Keratinocyte (primary cell): ENCODE data around the gene PLA2G15. TPM values are rescaled to one million over a fixed set of nuclear protein-coding genes. Genes with fewer than 3 reads are reported as not detected.

Experiments
- DNase-seq: peaks from one replicate; pipeline ENCODE4 v3.0.0-alpha.2; 2011; ENCODE audit warnings: low read depth, missing footprints, low spot score
- FAIRE-seq: peaks from 2 replicates; lab custom pipeline; 2011; peaks lifted over from hg19 to GRCh38; lab: Jason Lieb, UNC
- H2AFZ ChIP-seq: 2 replicates; pipeline ENCODE4 v1.6.0; 2012; ENCODE audit warnings: low read length, control low read depth, inconsistent platforms; ENCODE audit not compliant: control insufficient read depth
- H3K27ac ChIP-seq: 2 replicates; pipeline ENCODE4 v1.5.1; 2011; ENCODE audit warnings: low read length; ENCODE audit not compliant: control insufficient read depth, insufficient read depth
- H3K27me3 ChIP-seq: 3 replicates; pipeline ENCODE4 v1.6.0; 2011; ENCODE audit warnings: low read length; ENCODE audit not compliant: control insufficient read depth, insufficient read depth; ENCODE audit errors: extremely low read depth
- H3K36me3 ChIP-seq, 2 experiments: 2 replicates in 1 of 2; 3 replicates in 1 of 2; pipeline ENCODE4 v1.5.1; 2011; ENCODE audit warnings: low read length in 2 of 2, mild to moderate bottlenecking in 1 of 2; ENCODE audit not compliant: control insufficient read depth in 2 of 2, insufficient read depth in 2 of 2; ENCODE audit errors: extremely low read depth in 1 of 2
- H3K4me1 ChIP-seq: 3 replicates; pipeline ENCODE4 v1.5.1; 2011; ENCODE audit warnings: low read length; ENCODE audit not compliant: control insufficient read depth, insufficient read depth; ENCODE audit errors: extremely low read depth
- H3K4me2 ChIP-seq: 3 replicates; pipeline ENCODE4 v1.6.0; 2011; ENCODE audit warnings: low read depth, low read length; ENCODE audit not compliant: control insufficient read depth, insufficient read depth; ENCODE audit errors: extremely low read depth
- H3K4me3 ChIP-seq, 3 experiments: fragments of 200-600 bp in 1 of 3; sonication (generic) in 1 of 3; 2 replicates in 2 of 3; 3 replicates in 1 of 3; pipeline ENCODE4 v1.5.1; 2011 to 2016; ENCODE audit warnings: low read length in 3 of 3, mild to moderate bottlenecking in 3 of 3, control low read depth in 2 of 3, inconsistent platforms in 1 of 3, low read depth in 1 of 3, mixed read lengths in 1 of 3, mixed run types in 1 of 3, moderate library complexity in 1 of 3; ENCODE audit not compliant: control insufficient read depth in 2 of 3, insufficient read depth in 2 of 3; ENCODE audit errors: extremely low read depth in 1 of 3
- H3K79me2 ChIP-seq: 2 replicates; pipeline ENCODE4 v1.6.0; 2012; ENCODE audit warnings: low read length; ENCODE audit not compliant: control insufficient read depth, insufficient read depth
- H3K9ac ChIP-seq: 3 replicates; pipeline ENCODE4 v1.6.0; 2011; ENCODE audit warnings: low read length; ENCODE audit not compliant: control insufficient read depth, insufficient read depth; ENCODE audit errors: extremely low read depth
- H3K9me1 ChIP-seq: 3 replicates; pipeline ENCODE4 v1.6.0; 2011; ENCODE audit warnings: low read length; ENCODE audit not compliant: control insufficient read depth, insufficient read depth; ENCODE audit errors: extremely low read depth
- H3K9me3 ChIP-seq: 2 replicates; pipeline ENCODE4 v1.5.1; 2012; ENCODE audit warnings: low read depth, low read length; ENCODE audit not compliant: control insufficient read depth
- H4K20me1 ChIP-seq: 3 replicates; pipeline ENCODE4 v1.6.0; 2011; ENCODE audit warnings: low read length; ENCODE audit not compliant: control insufficient read depth, insufficient read depth; ENCODE audit errors: extremely low read depth
- EZH2 ChIP-seq: IDR thresholded peaks from one replicate; pipeline ENCODE4 v1.6.1; 2012; ENCODE audit warnings: inconsistent platforms, mild to moderate bottlenecking, low read length, moderate library complexity
- dilution Hi-C: fragments of 300-500 bp; cut with MboI; formaldehyde crosslinking; loops from one replicate; pipeline ENCODE4 v1.7.0; 2020; ENCODE audit warnings: low sequenced_read_pairs; ENCODE audit not compliant: extremely low pct_ligation_motif_present
- polyA plus RNA-seq, 5 experiments: library from polyadenylated mRNA; depleted of rRNA in 3 of 5; stranded (reverse) in 3 of 5; stranded (forward) in 1 of 5; unstranded in 1 of 5; fragments of >200 nt; gene quantifications; 1 replicate in 1 of 5; 2 replicates in 3 of 5; 3 replicates in 1 of 5; pipeline versions ENCODE4 v1.2.1 to v1.2.3, GENCODE V29; 2011 to 2012; ENCODE audit warnings: missing spikeins in 2 of 5, low read depth in 1 of 5, low replicate concordance in 1 of 5
- TF ChIP-seq, protein P1 (sequence below), 3 experiments: IDR thresholded peaks in 1 of 3; conservative IDR thresholded peaks in 1 of 3; optimal IDR thresholded peaks in 1 of 3; 2 replicates in 2 of 3; 3 replicates in 1 of 3; pipeline versions ENCODE3 to v1.5.1; 2011; ENCODE audit warnings: low read length in 3 of 3, mild to moderate bottlenecking in 3 of 3, moderate library complexity in 2 of 3, control low read depth in 1 of 3, inconsistent platforms in 1 of 3; ENCODE audit not compliant: insufficient read depth in 2 of 3; ENCODE audit errors: extremely low read depth in 1 of 3

The PLA2G15 gene
- polyA plus RNA-seq, 1 donor (not counting 4 experiments of a cell fraction or from before 2014, with no cell fraction given): 9.2 TPM

DNA sequence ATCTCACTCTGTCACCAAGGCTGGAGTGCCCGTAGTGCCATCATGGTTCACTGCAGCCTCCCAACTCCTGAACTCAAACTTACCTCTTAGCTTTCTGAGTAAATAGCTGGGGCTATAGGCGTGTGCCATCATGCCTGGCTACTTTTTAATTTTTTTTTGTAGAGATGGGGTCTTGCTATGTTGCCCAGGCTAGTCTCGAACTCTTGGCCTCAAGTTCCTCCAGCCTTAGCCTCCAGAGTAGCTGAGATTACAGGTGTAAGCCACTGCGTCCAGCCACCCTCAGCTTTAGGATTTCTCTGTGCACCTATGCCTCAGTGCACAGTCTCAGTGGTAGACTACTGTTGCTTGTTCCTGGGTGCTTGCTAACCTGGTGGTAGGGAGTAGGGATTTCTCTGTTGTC lies 24.6 kb downstream of the PLA2G15 start:
- Histone ChIP-seq H3K4me3 (no peak overlapping the region), H3K9me1 (peaks cover 14% of the 10 kb centered on the region), H3K4me1 (peaks cover 43% of the 10 kb centered on the region), H4K20me1 (peaks cover 17% of the 10 kb centered on the region), H3K27ac (no peak overlapping the region), H3K9ac (no peak overlapping the region), H3K27me3 (no peaks in the 10 kb centered on the region), H3K79me2 (peaks cover 63% of the 10 kb centered on the region), H3K9me3 (no peaks in the 10 kb centered on the region), H3K36me3 (peaks cover 11 to 25% of the 10 kb centered on the region in 2 experiments), H2AFZ (no peak overlapping the region), H3K4me2 (no peak overlapping the region)
- dilution Hi-C loops: no loop called here
- TF ChIP-seq, protein P1, sequence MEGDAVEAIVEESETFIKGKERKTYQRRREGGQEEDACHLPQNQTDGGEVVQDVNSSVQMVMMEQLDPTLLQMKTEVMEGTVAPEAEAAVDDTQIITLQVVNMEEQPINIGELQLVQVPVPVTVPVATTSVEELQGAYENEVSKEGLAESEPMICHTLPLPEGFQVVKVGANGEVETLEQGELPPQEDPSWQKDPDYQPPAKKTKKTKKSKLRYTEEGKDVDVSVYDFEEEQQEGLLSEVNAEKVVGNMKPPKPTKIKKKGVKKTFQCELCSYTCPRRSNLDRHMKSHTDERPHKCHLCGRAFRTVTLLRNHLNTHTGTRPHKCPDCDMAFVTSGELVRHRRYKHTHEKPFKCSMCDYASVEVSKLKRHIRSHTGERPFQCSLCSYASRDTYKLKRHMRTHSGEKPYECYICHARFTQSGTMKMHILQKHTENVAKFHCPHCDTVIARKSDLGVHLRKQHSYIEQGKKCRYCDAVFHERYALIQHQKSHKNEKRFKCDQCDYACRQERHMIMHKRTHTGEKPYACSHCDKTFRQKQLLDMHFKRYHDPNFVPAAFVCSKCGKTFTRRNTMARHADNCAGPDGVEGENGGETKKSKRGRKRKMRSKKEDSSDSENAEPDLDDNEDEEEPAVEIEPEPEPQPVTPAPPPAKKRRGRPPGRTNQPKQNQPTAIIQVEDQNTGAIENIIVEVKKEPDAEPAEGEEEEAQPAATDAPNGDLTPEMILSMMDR (optimal IDR thresholded peaks at IDR 0.05 in 1 of 3, IDR thresholded peaks at IDR 0.05 in 1 of 3, conservative IDR thresholded peaks at IDR 0.05 in 1 of 3; ENCODE audit: extremely low read depth in 1 of 3, insufficient read depth in 2 of 3, low read length in 3 of 3): no peak
- no peak for TF ChIP-seq EZH2
- DNase-seq (no peak), FAIRE-seq (no peak)

DNA sequence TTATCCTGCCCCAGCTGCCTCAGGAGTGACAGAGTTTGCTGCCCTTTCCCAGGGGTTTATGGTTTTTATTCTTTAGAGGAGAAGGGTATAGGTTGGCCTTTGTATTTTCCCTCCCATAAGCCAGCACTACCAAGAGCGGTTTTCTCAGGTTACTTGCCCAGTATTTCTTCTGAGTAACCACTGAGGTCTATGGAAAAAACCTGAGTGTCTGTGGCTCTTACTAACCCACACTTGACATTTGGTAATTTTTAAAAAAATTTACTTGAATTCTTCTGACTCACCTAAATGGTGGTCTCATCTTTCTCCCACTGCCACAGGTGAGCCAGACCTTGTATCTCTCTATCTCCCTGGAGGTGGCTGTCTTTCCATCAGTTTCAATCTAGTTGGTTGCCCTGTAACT lies 25.2 kb downstream of the PLA2G15 start:
- Histone ChIP-seq H4K20me1 (peaks cover 18% of the 10 kb centered on the region), H3K4me1 (peaks cover 43% of the 10 kb centered on the region), H3K9me1 (peaks cover 16% of the 10 kb centered on the region), H3K27me3 (no peaks in the 10 kb centered on the region), H3K36me3 (peaks cover 13 to 27% of the 10 kb centered on the region in 2 experiments), H3K9ac (no peak overlapping the region), H3K79me2 (peaks cover 65% of the 10 kb centered on the region), H3K4me2 (no peak overlapping the region), H3K9me3 (no peaks in the 10 kb centered on the region), H3K4me3 (no peak overlapping the region), H2AFZ (no peak overlapping the region), H3K27ac (no peak overlapping the region)
- TF ChIP-seq, protein P1 (optimal IDR thresholded peaks at IDR 0.05 in 1 of 3, IDR thresholded peaks at IDR 0.05 in 1 of 3, conservative IDR thresholded peaks at IDR 0.05 in 1 of 3; ENCODE audit: extremely low read depth in 1 of 3, insufficient read depth in 2 of 3, low read length in 3 of 3): no peak
- TF ChIP-seq EZH2: no peak
- FAIRE-seq (no peak), DNase-seq (no peak)
- dilution Hi-C loops: no loop called here
